AG10803 (cell line): ENCODE data around the gene RASSF1.
"Not testable (repeated sequence)": the region's sequence is repeated elsewhere in the genome, so short reads cannot be mapped to it uniquely, and the experiment has no call there.

ENCODE experiments used
- DNase-seq: peaks from one replicate; pipeline ENCODE4 v3.0.0; 2010; ENCODE audit warnings: low read depth
- H3K4me3 ChIP-seq: 2 replicates; pipeline ENCODE4 v1.5.1; 2011; ENCODE audit warnings: mild to moderate bottlenecking, low read length, control low read depth
- CTCF ChIP-seq: conservative IDR thresholded peaks from 2 replicates; pipeline ENCODE4 v1.5.1; 2011; ENCODE audit warnings: mild to moderate bottlenecking, low read length, control low read depth, inconsistent platforms

The RASSF1 gene

DNA sequence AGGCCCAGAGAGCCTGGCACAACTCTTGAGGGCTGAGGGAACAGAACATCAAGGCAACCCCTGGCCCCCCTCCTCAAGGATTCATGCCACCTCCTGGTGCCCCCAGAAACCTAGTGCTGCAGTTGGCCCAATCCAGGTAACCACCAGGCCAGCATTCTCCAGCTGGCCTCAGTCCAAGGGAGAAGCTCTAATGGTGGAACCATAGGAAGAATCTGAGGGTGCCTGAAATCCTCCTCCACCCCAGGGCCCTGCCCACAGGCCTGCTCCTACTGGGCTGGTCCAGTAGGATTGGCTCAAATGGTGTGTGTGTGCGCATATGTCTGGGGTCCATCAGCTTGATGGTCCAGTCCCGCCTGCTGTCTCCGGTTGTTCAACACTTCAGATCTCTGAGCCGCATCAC, 25.8 kb downstream of the RASSF1 start:
- H3K4me3 ChIP-seq: no peak overlapping the region
- DNase-seq: no peak
- TF ChIP-seq CTCF: no peak

GRCh38 chr3:50314342-50314741, 26.3 kb downstream of the RASSF1 start:
- H3K4me3 ChIP-seq: no peak overlapping the region
- TF ChIP-seq CTCF: no peak
- DNase-seq: no peak

GRCh38 chr3:50312041-50312440, 28.6 kb downstream of the RASSF1 start:
- H3K4me3 ChIP-seq, DNase-seq: not testable (repeated sequence)

- TF ChIP-seq CTCF: no peak
- DNase-seq: no peak
- H3K4me3 ChIP-seq: no peak overlapping the region
Measured at GRCh38 chr3:50304601-50305000, 36.0 kb downstream of the RASSF1 start.

DNA sequence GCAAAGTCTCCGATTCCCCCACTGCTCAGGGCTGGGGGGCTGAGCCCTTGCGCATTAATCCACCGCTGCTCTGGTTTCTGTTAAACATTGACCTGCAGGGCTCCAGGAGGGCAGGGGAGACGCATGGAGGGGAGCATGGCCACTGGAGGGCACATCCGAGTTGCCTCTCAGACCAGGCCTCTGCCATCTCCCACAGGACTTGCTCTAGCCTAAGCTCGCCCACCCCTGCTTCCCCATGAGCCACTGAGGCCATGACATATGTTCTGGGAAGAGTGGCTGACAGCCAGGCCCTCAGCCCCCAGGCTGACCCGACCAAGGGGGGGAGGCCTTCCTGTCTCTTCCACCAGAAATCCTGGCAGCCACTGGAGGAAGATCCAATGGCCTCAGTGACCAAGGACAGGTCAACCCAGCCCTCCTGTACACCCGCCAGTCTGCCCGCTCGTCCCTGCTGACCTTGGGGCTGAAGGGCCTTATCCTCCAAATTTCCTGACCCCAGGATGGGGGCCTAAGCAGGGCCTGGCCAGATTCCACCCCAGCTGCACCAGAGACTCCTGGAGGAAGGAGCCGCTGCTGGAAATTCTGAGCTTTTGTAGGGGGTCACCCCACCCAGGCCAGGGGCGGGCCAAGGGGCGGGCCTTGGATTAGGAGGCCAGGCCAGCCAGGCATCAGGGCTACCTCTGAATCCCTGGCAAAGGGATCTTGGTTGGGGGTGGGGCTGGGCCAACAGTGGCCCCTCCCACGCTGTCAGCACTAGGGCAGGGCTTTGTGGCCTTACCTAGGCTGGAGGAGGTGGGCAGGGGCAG, 37.4 kb downstream of the RASSF1 start, which contains the start of gene HYAL1:
Gene HYAL1, minus strand, starts transcription at position 562 of the 803 bp plus-strand sequence. CDS start 618 bp downstream, outside the sequence.
- no peak for TF ChIP-seq CTCF
- H3K4me3 ChIP-seq: no peak within 1 kb of the TSS
- no peak for DNase-seq

GRCh38 chr3:50302095-50303012, 38.3 kb downstream of the RASSF1 start:
- TF ChIP-seq CTCF: no peak
- no peak overlapping the region for H3K4me3 ChIP-seq
- no peak for DNase-seq

- DNase-seq: no peak
- no peak overlapping the region for H3K4me3 ChIP-seq
- TF ChIP-seq CTCF: no peak
Measured at GRCh38 chr3:50300681-50301254, 39.9 kb downstream of the RASSF1 start.
